Epithelial cell of proximal tubule (primary cell): ENCODE measurements around the gene NCKAP5L. TPM values are rescaled to one million over a fixed set of nuclear protein-coding genes. Genes with fewer than 3 reads are reported as not detected.
"Not testable (repeated sequence)": the region's sequence is repeated elsewhere in the genome, so short reads cannot be mapped to it uniquely, and the experiment has no call there.

Experiments
- DNase-seq: peaks from one replicate; pipeline ENCODE4 v3.0.0-alpha.2; 2011; ENCODE audit warnings: low read depth
- H3K4me3 ChIP-seq: 2 replicates; pipeline ENCODE4 v1.5.1; 2011; ENCODE audit warnings: low read depth, mild to moderate bottlenecking, low read length
- total RNA-seq: library from RNA; depleted of rRNA; stranded (reverse); fragments of >200 nt; gene quantifications from 2 replicates; pipeline ENCODE4 v1.2.3, GENCODE V29; 2015
- TF ChIP-seq, protein P1 (sequence below): conservative IDR thresholded peaks from 2 replicates; pipeline ENCODE4 v1.5.1; 2012; ENCODE audit warnings: low read depth, mild to moderate bottlenecking, low read length

Gene NCKAP5L
- total RNA-seq, 1 donor from 2014 or later, result 8.4 TPM

GRCh38 chr12:49864798-49865090, 36.5 kb upstream of the NCKAP5L start:
- H3K4me3 ChIP-seq, result no peak overlapping the region
- no peak for DNase-seq
- TF ChIP-seq, protein P1, sequence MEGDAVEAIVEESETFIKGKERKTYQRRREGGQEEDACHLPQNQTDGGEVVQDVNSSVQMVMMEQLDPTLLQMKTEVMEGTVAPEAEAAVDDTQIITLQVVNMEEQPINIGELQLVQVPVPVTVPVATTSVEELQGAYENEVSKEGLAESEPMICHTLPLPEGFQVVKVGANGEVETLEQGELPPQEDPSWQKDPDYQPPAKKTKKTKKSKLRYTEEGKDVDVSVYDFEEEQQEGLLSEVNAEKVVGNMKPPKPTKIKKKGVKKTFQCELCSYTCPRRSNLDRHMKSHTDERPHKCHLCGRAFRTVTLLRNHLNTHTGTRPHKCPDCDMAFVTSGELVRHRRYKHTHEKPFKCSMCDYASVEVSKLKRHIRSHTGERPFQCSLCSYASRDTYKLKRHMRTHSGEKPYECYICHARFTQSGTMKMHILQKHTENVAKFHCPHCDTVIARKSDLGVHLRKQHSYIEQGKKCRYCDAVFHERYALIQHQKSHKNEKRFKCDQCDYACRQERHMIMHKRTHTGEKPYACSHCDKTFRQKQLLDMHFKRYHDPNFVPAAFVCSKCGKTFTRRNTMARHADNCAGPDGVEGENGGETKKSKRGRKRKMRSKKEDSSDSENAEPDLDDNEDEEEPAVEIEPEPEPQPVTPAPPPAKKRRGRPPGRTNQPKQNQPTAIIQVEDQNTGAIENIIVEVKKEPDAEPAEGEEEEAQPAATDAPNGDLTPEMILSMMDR, result no peak

DNA sequence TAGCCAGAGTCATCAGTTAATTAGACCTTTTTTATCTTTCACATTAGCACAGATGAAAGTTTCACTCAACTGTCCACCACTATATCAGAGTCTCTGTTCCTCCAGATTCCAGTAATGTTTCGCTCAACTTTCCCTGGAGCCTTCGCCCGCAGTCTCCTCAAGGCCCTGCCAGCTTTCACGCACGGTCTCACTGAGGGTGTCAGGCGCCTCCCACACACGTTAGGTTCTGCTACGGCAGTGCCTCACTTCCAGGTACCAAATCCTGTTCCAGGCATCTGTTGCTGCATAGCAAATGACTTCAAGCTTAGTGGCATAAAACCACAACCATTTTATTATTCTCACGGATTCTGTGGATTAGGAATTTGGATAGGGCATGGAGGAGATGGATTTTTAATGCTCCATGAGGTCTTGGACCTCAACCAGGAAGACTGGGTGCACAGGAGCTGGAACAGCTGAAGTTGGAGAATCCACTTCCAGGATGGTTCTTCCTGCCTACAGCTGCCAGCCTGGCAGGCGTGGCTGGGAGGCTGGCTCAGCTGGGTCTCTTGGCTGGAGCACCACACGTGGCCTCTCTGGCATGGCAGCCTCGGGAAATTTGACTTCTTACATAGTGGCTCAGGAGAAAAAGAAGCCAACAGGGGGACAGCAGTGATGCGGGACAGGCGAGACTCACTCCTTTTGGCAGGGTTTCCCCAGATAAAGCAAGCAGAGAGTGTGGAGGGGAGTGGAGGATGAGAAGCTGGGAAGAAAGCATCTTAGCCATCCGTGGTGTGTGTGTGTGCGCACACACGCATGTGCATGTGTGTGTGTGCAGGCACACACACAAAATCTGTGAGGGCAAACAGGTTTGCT, 36.0 kb upstream of the NCKAP5L start:
- TF ChIP-seq, protein P1, result no peak
- H3K4me3 ChIP-seq, result no peak overlapping the region
- DNase-seq, result no peak

DNA sequence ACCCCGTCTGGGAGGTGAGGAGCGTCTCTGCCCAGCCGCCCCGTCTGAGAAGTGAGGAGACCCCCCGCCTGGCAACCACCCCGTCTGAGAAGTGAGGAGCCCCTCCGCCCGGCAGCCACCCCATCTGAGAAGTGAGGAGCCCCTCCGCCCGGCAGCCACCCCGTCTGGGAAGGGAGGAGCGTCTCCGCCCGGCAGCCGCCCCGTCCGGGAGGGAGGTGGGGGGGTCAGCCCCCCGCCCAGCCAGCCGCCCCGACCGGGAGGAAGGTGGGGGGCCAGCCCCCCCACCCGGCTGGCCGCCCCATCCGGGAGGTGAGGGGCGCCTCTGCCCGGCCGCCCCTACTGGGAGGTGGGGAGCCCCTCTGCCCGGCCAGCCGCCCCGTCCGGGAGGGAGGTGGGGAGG, 32.7 kb upstream of the NCKAP5L start:
- DNase-seq, H3K4me3 ChIP-seq: not testable (repeated sequence)

DNA sequence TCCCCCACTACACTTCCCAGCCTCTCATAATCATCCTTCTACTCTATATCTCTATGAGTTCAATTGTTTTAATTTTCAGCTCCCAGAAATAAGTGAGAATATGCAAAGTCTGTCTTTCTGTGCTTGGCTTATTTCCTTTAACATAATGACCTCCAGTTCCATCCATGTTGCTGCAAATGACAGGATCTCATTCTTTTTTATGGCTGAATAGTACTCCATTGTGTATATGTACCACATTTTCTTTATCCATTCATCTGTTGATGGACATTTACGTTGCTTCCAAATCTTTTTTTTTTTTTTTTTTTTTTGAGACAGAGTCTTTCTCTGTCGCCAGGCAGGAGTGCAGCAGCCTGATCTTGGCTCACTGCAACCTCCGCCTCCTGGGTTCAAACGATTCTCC, 27.7 kb upstream of the NCKAP5L start:
- not testable (repeated sequence) for H3K4me3 ChIP-seq, DNase-seq

GRCh38 chr12:49854976-49855375, 26.8 kb upstream of the NCKAP5L start:
- DNase-seq, result no peak
- no peak overlapping the region for H3K4me3 ChIP-seq
- TF ChIP-seq, protein P1, result no peak

- TF ChIP-seq, protein P1, result no peak
- no peak for DNase-seq
- no peak overlapping the region for H3K4me3 ChIP-seq
Observed at GRCh38 chr12:49853671-49854070, 25.5 kb upstream of the NCKAP5L start.

- no peak for DNase-seq
- H3K4me3 ChIP-seq, result no peak overlapping the region
- TF ChIP-seq, protein P1, result no peak
Observed at GRCh38 chr12:49847161-49847560, 18.9 kb upstream of the NCKAP5L start.

GRCh38 chr12:49846032-49846431, 17.8 kb upstream of the NCKAP5L start:
- H3K4me3 ChIP-seq, result no peak overlapping the region
- no peak for DNase-seq
- TF ChIP-seq, protein P1, result no peak
